HepG2 (cell line): ENCODE data around the gene SCEL. TPM values are rescaled to one million over a fixed set of nuclear protein-coding genes. Genes with fewer than 3 reads are reported as not detected.
A peak's percentile ranks its signal among the peaks of the same experiment; 100 is the strongest.

Experiments used
- ATAC-seq: fragments of 200-7000 bp; cut with Tn5 transposase; 3 replicates; pipeline ENCODE4 v1.9.1; 2020; ENCODE audit warnings: mild to moderate bottlenecking, moderate library complexity
- Bru-seq: library from RNA; stranded (reverse); fragments of 400-500 nt; gene quantifications from one replicate; lab custom pipeline; 2021; lab: Mats Ljungman, UMichigan
- BruChase-seq, 2 experiments: library from RNA; stranded (reverse); fragments of 400-500 nt; gene quantifications; one replicate each; lab custom pipeline; 2021; lab: Mats Ljungman, UMichigan
- BruUV-seq: library from RNA; stranded (reverse); fragments of 400-500 nt; replicated peaks from 2 replicates; lab custom pipeline; 2021; lab: Mats Ljungman, UMichigan
- CTCF ChIA-PET: fragments of 300-600 bp; formaldehyde crosslinking; extraction: SDS; loops from one replicate; lab custom pipeline; 2021; ENCODE audit warnings: low total read pairs, inconsistent platforms, low intra/inter-chr PET ratio; lab: Yijun Ruan, JAX
- POLR2A ChIA-PET: fragments of 350-600 bp; sonication (Branson Sonifier 250); formaldehyde crosslinking; loops from one replicate; lab custom pipeline; 2020; ENCODE audit warnings: antibody characterized with exemption, inconsistent platforms; lab: Yijun Ruan, JAX
- DNase-seq: peaks from one replicate; pipeline ENCODE4 v3.0.0-alpha.2; 2015; ENCODE audit warnings: low spot score
- FAIRE-seq: peaks from 3 replicates; lab custom pipeline; 2011; peaks lifted over from hg19 to GRCh38; lab: Jason Lieb, UNC
- H2AFZ ChIP-seq: one replicate; pipeline ENCODE4 v1.6.1; 2011; ENCODE audit warnings: low read length, inconsistent platforms
- H3K27ac ChIP-seq: fragments of 300-600 bp; 3 replicates; pipeline ENCODE4 v1.8.0; 2011; ENCODE audit warnings: mixed run types, mild to moderate bottlenecking, mixed read lengths, low read length, inconsistent platforms; ENCODE audit not compliant: insufficient read depth; ENCODE audit errors: extremely low read length
- H3K27me3 ChIP-seq, 2 experiments: fragments of 200-600 bp in 1 of 2; 2 replicates in 1 of 2; 3 replicates in 1 of 2; pipeline versions ENCODE4 v1.6.0 to v1.8.0; 2011; ENCODE audit warnings: low read length in 2 of 2, mild to moderate bottlenecking in 2 of 2, moderate library complexity in 2 of 2, inconsistent platforms in 1 of 2; ENCODE audit not compliant: insufficient read depth in 2 of 2, control insufficient read depth in 1 of 2
- H3K36me3 ChIP-seq, 2 experiments: fragments of 200-600 bp in 1 of 2; replicated peaks in 1 of 2; 2 replicates in 1 of 2; 3 replicates in 1 of 2; pipeline versions ENCODE4 v1.5.1 to v1.8.0; 2011; ENCODE audit warnings: low read length in 2 of 2, inconsistent platforms in 1 of 2; ENCODE audit not compliant: insufficient read depth in 2 of 2, control insufficient read depth in 1 of 2
- H3K4me1 ChIP-seq: 2 replicates; pipeline ENCODE4 v1.5.1; 2012; ENCODE audit warnings: low read length, inconsistent platforms; ENCODE audit not compliant: insufficient read depth
- H3K4me2 ChIP-seq: 2 replicates; pipeline ENCODE4 v1.6.0; 2011; ENCODE audit warnings: low read depth, low read length, inconsistent platforms
- H3K4me3 ChIP-seq, 3 experiments: fragments of 200-600 bp in 1 of 3; sonication (generic), shearing (Covaris generic) in 1 of 3; replicated peaks in 1 of 3; 2 replicates each; pipeline ENCODE4 v1.5.1; 2011 to 2016; ENCODE audit warnings: low read length in 3 of 3, inconsistent platforms in 2 of 3, low read depth in 2 of 3, mild to moderate bottlenecking in 2 of 3, control low read depth in 1 of 3, mixed read lengths in 1 of 3; ENCODE audit not compliant: insufficient read depth in 1 of 3
- H3K79me2 ChIP-seq: one replicate; pipeline ENCODE4 v1.6.1; 2011; ENCODE audit warnings: low read length, inconsistent platforms; ENCODE audit not compliant: insufficient read depth
- H3K9ac ChIP-seq: 2 replicates; pipeline ENCODE4 v1.6.0; 2011; ENCODE audit warnings: mild to moderate bottlenecking, low read depth, low read length, inconsistent platforms; ENCODE audit not compliant: insufficient read depth
- H3K9me3 ChIP-seq: 2 replicates; pipeline ENCODE4 v1.5.1; 2012; ENCODE audit warnings: mild to moderate bottlenecking, low read length
- H4K20me1 ChIP-seq: 2 replicates; pipeline ENCODE4 v1.6.0; 2011; ENCODE audit warnings: inconsistent platforms, mild to moderate bottlenecking, low read length, moderate library complexity; ENCODE audit not compliant: insufficient read depth
- CEBPG ChIP-seq: IDR thresholded peaks from 2 replicates; pipeline ENCODE4 v1.6.1; 2016
- PAF1 ChIP-seq: IDR thresholded peaks from 2 replicates; pipeline ENCODE4 v1.6.1; 2016; ENCODE audit warnings: missing genetic modification reagents, missing compliant biosample characterization
- PITX1 ChIP-seq: sonication (generic); formaldehyde crosslinking; IDR thresholded peaks from 2 replicates; pipeline ENCODE4 v1.5.1; 2020; ENCODE audit warnings: mild to moderate bottlenecking, missing genetic modification reagents
- RFX5 ChIP-seq: IDR thresholded peaks from 2 replicates; pipeline ENCODE4 v1.6.1; 2011; ENCODE audit warnings: low read depth, low read length, improper control_type of control experiment
- ZNF782 ChIP-seq: sonication (generic); formaldehyde crosslinking; IDR thresholded peaks from 2 replicates; pipeline ENCODE4 v1.4.0; 2020; ENCODE audit warnings: missing genetic modification reagents, mild to moderate bottlenecking, borderline replicate concordance
- WGBS: methylation state at CpG from one replicate; pipeline ENCODE4 v1.1.6; 2017; ENCODE audit warnings: low lambda C conversion rate; 5-methylcytosine and 5-hydroxymethylcytosine counted together
- in situ Hi-C: cut with HindIII; loops from 2 replicates; pipeline ENCODE4 v1.10.0; 2017; ENCODE audit warnings: low pct_unique_long_range_greater_than_20kb; ENCODE audit not compliant: extremely low pct_ligation_motif_present
- intact Hi-C: fragments of 100-400 bp; cut with micrococcal nuclease; formaldehyde crosslinking; loops from one replicate; pipeline ENCODE4 v1.10.0; 2022; ENCODE audit not compliant: unreplicated experiment
- long read RNA-seq, 2 experiments: library from RNA in 1 of 2; library from polyadenylated mRNA in 1 of 2; stranded (forward) in 1 of 2; unstranded in 1 of 2; transcript quantifications; one replicate each; pipeline ENCODE4 v2.0.0, GENCODE V29; 2019 to 2022
- polyA minus RNA-seq, 3 experiments: library from RNA; depleted of rRNA, polyadenylated mRNA; stranded (reverse); fragments of >200 nt; gene quantifications; 2 replicates each; pipeline ENCODE4 v1.2.3, GENCODE V29; 2011; ENCODE audit warnings: low replicate concordance in 1 of 3
- polyA plus RNA-seq, 8 experiments: library from polyadenylated mRNA; depleted of rRNA in 3 of 8; stranded (reverse) in 7 of 8; unstranded in 1 of 8; fragments of >200 nt; fragmentation: Illumina TruSeq in 4 of 8; extraction: Trizol in 4 of 8; gene quantifications; 2 replicates each; pipeline versions ENCODE4 v1.2.1 to v1.2.3, GENCODE V29; 2011 to 2016; ENCODE audit warnings: low read depth in 4 of 8, missing spikeins in 1 of 8, mixed read lengths in 1 of 8; ENCODE audit not compliant: insufficient read depth in 1 of 8
- total RNA-seq, 5 experiments: library from RNA; depleted of rRNA; stranded (reverse); fragments of >200 nt; fragmentation: Illumina TruSeq; extraction: Trizol; gene quantifications; 2 replicates each; pipeline ENCODE4 v1.2.3, GENCODE V29; 2016; ENCODE audit warnings: low read depth in 1 of 5
- TF ChIP-seq, protein P1 (sequence below), 2 experiments: fragments of 450-650 bp in 1 of 2; sonication (generic) in 1 of 2; formaldehyde crosslinking in 1 of 2; IDR thresholded peaks; 2 replicates each; pipeline versions ENCODE4 v1.6.1 to v1.8.0; 2016 to 2022; ENCODE audit warnings: antibody characterized with exemption in 1 of 2, mild to moderate bottlenecking in 1 of 2, missing genetic modification reagents in 1 of 2
- TF ChIP-seq, protein P2 (sequence below): IDR thresholded peaks from 2 replicates; pipeline ENCODE4 v1.6.1; 2018; ENCODE audit warnings: missing genetic modification reagents, mild to moderate bottlenecking, missing compliant biosample characterization

The SCEL gene, protein sequence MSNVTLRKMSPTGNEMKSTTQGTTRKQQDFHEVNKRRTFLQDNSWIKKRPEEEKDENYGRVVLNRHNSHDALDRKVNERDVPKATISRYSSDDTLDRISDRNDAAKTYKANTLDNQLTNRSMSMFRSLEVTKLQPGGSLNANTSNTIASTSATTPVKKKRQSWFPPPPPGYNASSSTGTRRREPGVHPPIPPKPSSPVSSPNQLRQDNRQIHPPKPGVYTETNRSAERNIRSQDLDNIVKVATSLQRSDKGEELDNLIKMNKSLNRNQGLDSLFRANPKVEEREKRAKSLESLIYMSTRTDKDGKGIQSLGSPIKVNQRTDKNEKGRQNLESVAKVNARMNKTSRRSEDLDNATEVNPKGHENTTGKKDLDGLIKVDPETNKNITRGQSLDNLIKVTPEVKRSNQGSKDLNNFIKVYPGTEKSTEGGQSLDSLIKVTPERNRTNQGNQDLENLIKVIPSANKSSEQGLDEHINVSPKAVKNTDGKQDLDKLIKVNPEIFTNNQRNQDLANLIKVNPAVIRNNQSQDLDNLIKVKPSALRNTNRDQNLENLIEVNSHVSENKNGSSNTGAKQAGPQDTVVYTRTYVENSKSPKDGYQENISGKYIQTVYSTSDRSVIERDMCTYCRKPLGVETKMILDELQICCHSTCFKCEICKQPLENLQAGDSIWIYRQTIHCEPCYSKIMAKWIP
- total RNA-seq (2016; rRNA removed; fragmentation: Illumina TruSeq; extraction: Trizol) (not detected in 2 replicates), polyA plus RNA-seq (2011; rRNA removed) (not detected in 2 replicates), polyA minus RNA-seq (2011; rRNA and poly(A)+ RNA removed; ENCODE audit: low replicate concordance) (not detected in 2 replicates), Bru-seq, nascent RNA (not detected), BruChase-seq, experiment 1, labeled RNA remaining after a 6-hour chase (percentile 2 among the genes with signal in this experiment), BruChase-seq, experiment 2, labeled RNA remaining after a 2-hour chase (not detected)
- total RNA-seq (2016; cell fraction: cytosol; rRNA removed; fragmentation: Illumina TruSeq; extraction: Trizol; ENCODE audit: low read depth), result not detected in 2 replicates
- total RNA-seq (2016; cell fraction: insoluble cytoplasmic fraction; rRNA removed; fragmentation: Illumina TruSeq; extraction: Trizol), result not detected in 2 replicates
- total RNA-seq (2016; cell fraction: membrane; rRNA removed; fragmentation: Illumina TruSeq; extraction: Trizol), result not detected in 2 replicates
- total RNA-seq (2016; cell fraction: nucleus; rRNA removed; fragmentation: Illumina TruSeq; extraction: Trizol), result not detected in 2 replicates
- not detected in 2 replicates for polyA plus RNA-seq (2011; cell fraction: cytosol; rRNA removed)
- 0.07 TPM in 1 of 2 replicates, not detected in the other for polyA plus RNA-seq (2011; cell fraction: nucleus; rRNA removed)
- not detected in 2 replicates for polyA plus RNA-seq (2012)
- not detected in 2 replicates for polyA plus RNA-seq (2016; cell fraction: cytosol; fragmentation: Illumina TruSeq; extraction: Trizol; ENCODE audit: low read depth)
- not detected in 2 replicates for polyA plus RNA-seq (2016; cell fraction: insoluble cytoplasmic fraction; fragmentation: Illumina TruSeq; extraction: Trizol; ENCODE audit: low read depth)
- not detected in 2 replicates for polyA plus RNA-seq (2016; cell fraction: membrane; fragmentation: Illumina TruSeq; extraction: Trizol; ENCODE audit: low read depth)
- polyA plus RNA-seq (2016; cell fraction: nucleus; fragmentation: Illumina TruSeq; extraction: Trizol; ENCODE audit: insufficient read depth, low read depth), result not detected in 2 replicates
- polyA minus RNA-seq (2011; cell fraction: cytosol; rRNA and poly(A)+ RNA removed), result not detected in 2 replicates
- not detected in 2 replicates for polyA minus RNA-seq (2011; cell fraction: nucleus; rRNA and poly(A)+ RNA removed)
- long read RNA-seq, experiment 1, result 0 reads
- long read RNA-seq, experiment 2, result 0 reads

DNA sequence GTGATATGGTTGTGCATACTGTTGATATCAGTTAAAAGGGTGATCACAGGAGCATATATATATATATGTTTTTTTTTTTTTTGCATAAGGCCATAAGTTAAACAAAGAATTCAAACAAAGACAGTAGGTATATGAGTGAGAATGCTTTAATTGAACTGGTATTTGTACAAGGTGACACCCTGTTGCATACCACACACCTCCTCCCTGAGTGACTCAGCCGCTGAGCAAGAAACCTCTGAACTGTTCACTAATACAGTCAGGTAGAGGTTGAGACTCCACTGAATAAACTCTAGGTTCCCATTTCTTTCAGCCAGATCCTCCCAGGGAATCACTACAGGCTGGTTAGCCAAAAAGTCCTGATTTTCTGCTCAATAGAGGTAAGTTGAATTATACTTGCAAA lies at the start of gene SCEL:
SCEL (plus strand) TSS at position 259 of the 400 bp plus-strand sequence. CDS start 20,170 bp downstream, outside the sequence.
- Histone ChIP-seq H3K4me3 (no peak within 1 kb of the TSS), H3K27ac (no peak within 1 kb of the TSS), H3K9me3 (no peaks in the 10 kb centered on the region), H4K20me1 (no peaks in the 10 kb centered on the region), H3K9ac (no peak within 1 kb of the TSS), H3K27me3 (no peaks in the 10 kb centered on the region; a peak in 1 of 5 replicates), H3K4me2 (no peak within 1 kb of the TSS), H3K4me1 (no peaks in the 10 kb centered on the region), H3K36me3 (no peaks in the 10 kb centered on the region), H3K79me2 (no peaks in the 10 kb centered on the region), H2AFZ (no peak within 1 kb of the TSS)
- 5% methylated on average over 1 of the region's 1 CpG for WGBS
- POLR2A ChIA-PET, result no interaction called here
- DNase-seq (no peak), FAIRE-seq (no peak), ATAC-seq (no peak)
- intact Hi-C loops (no loop called here), in situ Hi-C loops (no loop called here)
- CTCF ChIA-PET, result no interaction called here
- no TSS peak for BruUV-seq
- TF ChIP-seq PAF1, result no peak
- no peak for TF ChIP-seq CEBPG (CRISPR knock-in tag)
- no peak for TF ChIP-seq ZNF782 (CRISPR knock-in tag)
- TF ChIP-seq, protein P1, sequence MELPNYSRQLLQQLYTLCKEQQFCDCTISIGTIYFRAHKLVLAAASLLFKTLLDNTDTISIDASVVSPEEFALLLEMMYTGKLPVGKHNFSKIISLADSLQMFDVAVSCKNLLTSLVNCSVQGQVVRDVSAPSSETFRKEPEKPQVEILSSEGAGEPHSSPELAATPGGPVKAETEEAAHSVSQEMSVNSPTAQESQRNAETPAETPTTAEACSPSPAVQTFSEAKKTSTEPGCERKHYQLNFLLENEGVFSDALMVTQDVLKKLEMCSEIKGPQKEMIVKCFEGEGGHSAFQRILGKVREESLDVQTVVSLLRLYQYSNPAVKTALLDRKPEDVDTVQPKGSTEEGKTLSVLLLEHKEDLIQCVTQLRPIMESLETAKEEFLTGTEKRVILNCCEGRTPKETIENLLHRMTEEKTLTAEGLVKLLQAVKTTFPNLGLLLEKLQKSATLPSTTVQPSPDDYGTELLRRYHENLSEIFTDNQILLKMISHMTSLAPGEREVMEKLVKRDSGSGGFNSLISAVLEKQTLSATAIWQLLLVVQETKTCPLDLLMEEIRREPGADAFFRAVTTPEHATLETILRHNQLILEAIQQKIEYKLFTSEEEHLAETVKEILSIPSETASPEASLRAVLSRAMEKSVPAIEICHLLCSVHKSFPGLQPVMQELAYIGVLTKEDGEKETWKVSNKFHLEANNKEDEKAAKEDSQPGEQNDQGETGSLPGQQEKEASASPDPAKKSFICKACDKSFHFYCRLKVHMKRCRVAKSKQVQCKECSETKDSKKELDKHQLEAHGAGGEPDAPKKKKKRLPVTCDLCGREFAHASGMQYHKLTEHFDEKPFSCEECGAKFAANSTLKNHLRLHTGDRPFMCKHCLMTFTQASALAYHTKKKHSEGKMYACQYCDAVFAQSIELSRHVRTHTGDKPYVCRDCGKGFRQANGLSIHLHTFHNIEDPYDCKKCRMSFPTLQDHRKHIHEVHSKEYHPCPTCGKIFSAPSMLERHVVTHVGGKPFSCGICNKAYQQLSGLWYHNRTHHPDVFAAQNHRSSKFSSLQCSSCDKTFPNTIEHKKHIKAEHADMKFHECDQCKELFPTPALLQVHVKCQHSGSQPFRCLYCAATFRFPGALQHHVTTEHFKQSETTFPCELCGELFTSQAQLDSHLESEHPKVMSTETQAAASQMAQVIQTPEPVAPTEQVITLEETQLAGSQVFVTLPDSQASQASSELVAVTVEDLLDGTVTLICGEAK (IDR thresholded peaks at IDR 0.05), result no peak
- TF ChIP-seq, protein P1 (CRISPR knock-in tag; IDR thresholded peaks at IDR 0.05), result no peak
- TF ChIP-seq RFX5, result no peak
- TF ChIP-seq PITX1 (CRISPR knock-in tag), result no peak
- TF ChIP-seq, protein P2, sequence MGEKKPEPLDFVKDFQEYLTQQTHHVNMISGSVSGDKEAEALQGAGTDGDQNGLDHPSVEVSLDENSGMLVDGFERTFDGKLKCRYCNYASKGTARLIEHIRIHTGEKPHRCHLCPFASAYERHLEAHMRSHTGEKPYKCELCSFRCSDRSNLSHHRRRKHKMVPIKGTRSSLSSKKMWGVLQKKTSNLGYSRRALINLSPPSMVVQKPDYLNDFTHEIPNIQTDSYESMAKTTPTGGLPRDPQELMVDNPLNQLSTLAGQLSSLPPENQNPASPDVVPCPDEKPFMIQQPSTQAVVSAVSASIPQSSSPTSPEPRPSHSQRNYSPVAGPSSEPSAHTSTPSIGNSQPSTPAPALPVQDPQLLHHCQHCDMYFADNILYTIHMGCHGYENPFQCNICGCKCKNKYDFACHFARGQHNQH (CRISPR knock-in tag), result no peak
